SK-N-SH treated with all-trans-retinoic acid at 6 μM for 48 hours (cell line): ENCODE measurements around the gene MTARC1.

ENCODE experiments used
- ATAC-seq: fragments of 200-7000 bp; cut with Tn5 transposase; 3 replicates; pipeline ENCODE4 v1.9.1; 2020; ENCODE audit warnings: mild to moderate bottlenecking, moderate library complexity
- ARNTL ChIP-seq: fragments of 450-650 bp; formaldehyde crosslinking; IDR thresholded peaks from 2 replicates; pipeline ENCODE4 v1.5.0; 2020; ENCODE audit warnings: low read depth, mild to moderate bottlenecking, moderate library complexity, borderline replicate concordance
- BACH2 ChIP-seq: fragments of 250-450 bp; sonication (Bioruptor Pico); IDR thresholded peaks from 2 replicates; pipeline ENCODE4 v1.9.0; 2021; ENCODE audit warnings: mild to moderate bottlenecking, borderline replicate concordance
- CREB5 ChIP-seq: fragments of 250-450 bp; sonication (Bioruptor Pico); IDR thresholded peaks from 2 replicates; pipeline ENCODE4 v1.5.1; 2020; ENCODE audit warnings: low read depth, mild to moderate bottlenecking, moderate library complexity
- CSDC2 ChIP-seq: fragments of 250-450 bp; sonication (Bioruptor Pico); IDR thresholded peaks from 2 replicates; pipeline ENCODE4 v1.5.0; 2020; ENCODE audit warnings: mild to moderate bottlenecking, moderate library complexity
- CSRNP3 ChIP-seq: fragments of 250-450 bp; sonication (Bioruptor Pico); IDR thresholded peaks from 2 replicates; pipeline ENCODE4 v1.5.1; 2021; ENCODE audit warnings: mild to moderate bottlenecking, moderate library complexity
- ESRRG ChIP-seq: fragments of 250-450 bp; sonication (Bioruptor Pico); IDR thresholded peaks from 2 replicates; pipeline ENCODE4 v1.6.1; 2021; ENCODE audit warnings: mild to moderate bottlenecking
- GLIS3 ChIP-seq: fragments of 250-450 bp; sonication (Bioruptor Pico); IDR thresholded peaks from 2 replicates; pipeline ENCODE4 v1.5.0; 2020; ENCODE audit warnings: mild to moderate bottlenecking, moderate library complexity
- ISL1 ChIP-seq: fragments of 250-450 bp; sonication (Bioruptor Pico); IDR thresholded peaks from 2 replicates; pipeline ENCODE4 v2.1.2; 2022; ENCODE audit warnings: mild to moderate bottlenecking, moderate library complexity
- OSR1 ChIP-seq: fragments of 250-450 bp; sonication (Bioruptor Pico); IDR thresholded peaks from 2 replicates; pipeline ENCODE4 v1.8.0; 2022; ENCODE audit warnings: moderate library complexity, mild to moderate bottlenecking, inconsistent platforms
- PATZ1 ChIP-seq: fragments of 250-450 bp; sonication (Bioruptor Pico); IDR thresholded peaks from 2 replicates; pipeline ENCODE4 v1.8.0; 2020; ENCODE audit warnings: mild to moderate bottlenecking, moderate library complexity, borderline replicate concordance
- POU6F1 ChIP-seq: fragments of 250-450 bp; sonication (Bioruptor Pico); IDR thresholded peaks from 2 replicates; pipeline ENCODE4 v1.8.0; 2021; ENCODE audit warnings: low read depth, mild to moderate bottlenecking, moderate library complexity, borderline replicate concordance
- PPARA ChIP-seq: fragments of 250-450 bp; sonication (Bioruptor Pico); IDR thresholded peaks from 2 replicates; pipeline ENCODE4 v1.5.0; 2020; ENCODE audit warnings: mild to moderate bottlenecking, borderline replicate concordance
- RARB ChIP-seq: fragments of 250-450 bp; sonication (Bioruptor Pico); IDR thresholded peaks from 2 replicates; pipeline ENCODE4 v1.8.0; 2021; ENCODE audit warnings: mild to moderate bottlenecking, moderate library complexity
- TCF4 ChIP-seq: fragments of 250-450 bp; sonication (Bioruptor Pico); IDR thresholded peaks from 2 replicates; pipeline ENCODE4 v1.8.0; 2021; ENCODE audit warnings: mild to moderate bottlenecking, moderate library complexity, borderline replicate concordance
- TSHZ2 ChIP-seq: fragments of 250-450 bp; sonication (Bioruptor Pico); IDR thresholded peaks from 2 replicates; pipeline ENCODE4 v1.5.0; 2020; ENCODE audit warnings: mild to moderate bottlenecking, moderate library complexity
- ZC3H10 ChIP-seq: fragments of 250-450 bp; sonication (Bioruptor Pico); IDR thresholded peaks from 2 replicates; pipeline ENCODE4 v1.5.1; 2021; ENCODE audit warnings: mild to moderate bottlenecking, moderate library complexity
- ZFP3 ChIP-seq: fragments of 250-450 bp; sonication (Bioruptor Pico); IDR thresholded peaks from 2 replicates; pipeline ENCODE4 v1.5.0; 2020; ENCODE audit warnings: mild to moderate bottlenecking, moderate library complexity
- ZFP30 ChIP-seq: fragments of 450-650 bp; formaldehyde crosslinking; IDR thresholded peaks from 2 replicates; pipeline ENCODE4 v1.5.0; 2022; ENCODE audit warnings: mild to moderate bottlenecking, moderate library complexity
- ZNF565 ChIP-seq: fragments of 450-650 bp; formaldehyde crosslinking; conservative IDR thresholded peaks from 2 replicates; pipeline ENCODE4 v1.5.0; 2020; ENCODE audit warnings: low read depth, mild to moderate bottlenecking, moderate library complexity
- ZNF70 ChIP-seq: fragments of 450-650 bp; formaldehyde crosslinking; IDR thresholded peaks from 2 replicates; pipeline ENCODE4 v1.5.0; 2020; ENCODE audit warnings: mild to moderate bottlenecking, moderate library complexity
- ZNF8 ChIP-seq: fragments of 450-650 bp; formaldehyde crosslinking; IDR thresholded peaks from 2 replicates; pipeline ENCODE4 v1.5.0; 2020; ENCODE audit warnings: mild to moderate bottlenecking, moderate library complexity

MTARC1 gene

GRCh38 chr1:220786337-220787068 lies at the start of gene MTARC1:
TSS of gene MTARC1 (plus strand) at chr1:220786913. CDS start at chr1:220786945, 32 bp downstream.
- peak; percentile 87 for ATAC-seq
- no peak for TF ChIP-seq ZNF70
- TF ChIP-seq POU6F1 (CRISPR knock-in tag) = no peak
- no peak for TF ChIP-seq ZNF565 (CRISPR knock-in tag)
- TF ChIP-seq ISL1 = no peak
- no peak for TF ChIP-seq RARB (CRISPR knock-in tag)
- TF ChIP-seq TCF4 (CRISPR knock-in tag) = no peak
- no peak for TF ChIP-seq PATZ1
- no peak for TF ChIP-seq CSRNP3 (CRISPR knock-in tag)
- TF ChIP-seq CREB5 (CRISPR knock-in tag) = no peak
- no peak for TF ChIP-seq PPARA (CRISPR knock-in tag)
- TF ChIP-seq ZFP30 = no peak
- no peak for TF ChIP-seq ZC3H10 (CRISPR knock-in tag)
- no peak for TF ChIP-seq ZFP3 (CRISPR knock-in tag)
- TF ChIP-seq GLIS3 (CRISPR knock-in tag) = no peak
- no peak; the same call in 1 of the 2 replicates for TF ChIP-seq TSHZ2
- TF ChIP-seq BACH2 (CRISPR knock-in tag) = no peak
- TF ChIP-seq CSDC2 (CRISPR knock-in tag) = no peak
- TF ChIP-seq ZNF8 (CRISPR knock-in tag) = no peak
- TF ChIP-seq OSR1 (CRISPR knock-in tag) = no peak
- TF ChIP-seq ARNTL (CRISPR knock-in tag) = no peak
- TF ChIP-seq, all 23 proteins: peak for 0

GRCh38 chr1:220741349-220741748 lies 45.4 kb upstream of the MTARC1 start:
- TF ChIP-seq ESRRG (no peak), ZNF565 (CRISPR knock-in tag) (no peak), POU6F1 (CRISPR knock-in tag) (no peak), ZFP3 (CRISPR knock-in tag) (no peak), ISL1 (no peak), ARNTL (CRISPR knock-in tag) (no peak), OSR1 (CRISPR knock-in tag) (no peak), TCF4 (CRISPR knock-in tag) (no peak), BACH2 (CRISPR knock-in tag) (no peak), PATZ1 (no peak), ZNF8 (CRISPR knock-in tag) (no peak)
- no peak for ATAC-seq
